IPS DF 4.7 (cell line): Measurements from ENCODE around the gene CTPS2.
"Not testable (repeated sequence)": the region's sequence is repeated elsewhere in the genome, so short reads cannot be mapped to it uniquely, and the experiment has no call there.

Experiments used
- DNase-seq: peaks from one replicate; pipeline ENCODE4 v3.0.0-alpha.2; 2013; ENCODE audit warnings: low spot score; ENCODE audit errors: extremely low read depth

The CTPS2 gene

DNA sequence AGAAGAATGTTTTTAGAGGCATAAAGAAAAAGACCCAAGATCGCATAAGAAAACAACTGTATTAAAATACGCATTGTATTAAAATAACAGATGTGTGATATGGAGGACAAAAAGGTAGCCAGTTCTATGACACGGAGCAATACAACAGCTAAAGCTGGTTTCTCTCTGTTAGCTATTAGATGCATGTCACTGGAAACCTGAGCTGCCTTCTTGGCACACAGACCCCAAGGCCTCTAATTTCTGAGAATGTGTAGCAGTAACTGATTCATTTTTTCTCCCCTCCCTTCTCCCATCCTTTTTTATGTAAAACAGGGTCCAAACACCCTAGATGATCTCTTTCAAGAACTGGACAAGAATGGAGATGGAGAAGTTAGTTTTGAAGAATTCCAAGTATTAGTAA is 58.4 kb downstream of the CTPS2 start:
- DNase-seq: no peak

DNA sequence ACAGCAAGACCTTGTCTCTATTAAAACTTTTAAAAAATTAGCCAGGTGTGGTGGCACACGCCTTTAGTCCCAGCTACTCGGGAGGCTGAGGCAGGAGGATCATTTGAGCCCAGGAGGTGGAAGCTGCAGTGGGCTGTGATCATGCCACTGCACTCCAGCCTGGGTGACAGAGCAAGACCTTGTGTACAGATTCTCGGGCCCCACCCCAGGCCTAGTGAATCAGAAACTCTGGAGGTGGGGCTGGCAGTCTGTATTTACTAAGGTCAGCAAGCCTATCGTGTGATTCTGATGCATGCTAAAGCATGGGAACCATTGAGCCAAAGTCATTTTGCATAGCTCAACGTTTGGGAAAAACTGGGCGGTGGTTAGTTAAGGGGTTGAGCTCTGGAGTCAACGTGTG is 59.0 kb downstream of the CTPS2 start:
- no peak for DNase-seq

DNA sequence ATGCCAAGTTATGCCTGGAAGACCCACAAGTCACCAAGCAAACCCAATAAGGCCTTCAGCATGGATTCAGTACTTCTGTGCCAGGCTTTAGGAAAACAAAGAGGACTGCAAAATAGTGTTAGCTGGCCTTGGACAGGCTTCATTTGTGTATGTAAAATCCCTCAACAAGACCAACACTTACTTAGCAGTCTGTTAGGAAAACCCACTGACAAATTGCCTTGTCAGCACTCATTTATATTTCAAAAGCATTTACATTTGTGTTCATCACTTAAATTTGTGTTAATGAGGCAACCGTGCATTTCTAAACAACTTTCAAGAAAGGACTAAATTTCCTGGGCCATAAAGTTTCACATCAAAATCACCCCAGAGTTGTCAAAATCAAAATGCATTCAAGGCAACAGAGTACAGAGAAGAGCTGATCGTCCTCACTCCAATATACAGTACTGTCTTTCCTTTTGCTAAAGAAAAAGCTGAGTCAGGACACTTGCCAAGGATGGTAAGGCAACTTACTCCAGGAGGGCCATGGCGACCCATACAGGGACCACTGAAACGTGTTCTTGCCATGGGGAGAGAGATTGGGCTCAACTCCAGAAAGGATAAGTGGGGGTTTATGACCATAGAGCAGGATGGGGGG is 61.0 kb downstream of the CTPS2 start:
- DNase-seq: no peak

DNA sequence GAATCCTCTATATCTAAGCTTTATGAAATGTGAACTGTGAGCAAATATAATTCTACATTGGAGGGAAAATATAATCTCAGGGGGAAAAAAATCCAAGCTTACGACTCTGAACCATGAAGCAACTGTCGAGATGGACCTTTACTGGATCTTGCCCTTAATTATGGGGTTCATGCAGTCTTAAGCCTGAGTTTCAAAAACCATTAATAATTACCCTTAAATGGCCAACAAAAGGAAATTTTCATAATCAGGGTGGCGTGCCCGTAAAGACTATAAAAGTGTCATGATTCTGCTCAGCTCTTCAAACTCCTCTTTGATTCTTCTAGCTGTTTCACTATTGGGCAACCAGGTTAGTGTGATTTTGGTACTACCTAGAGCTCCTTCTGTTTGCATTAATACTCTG is 62.6 kb downstream of the CTPS2 start, which contains the start of gene S100G:
TSS of gene S100G (plus strand) at position 301 of the 400 bp plus-strand sequence. CDS start 849 bp downstream, outside the sequence.
- DNase-seq: no peak

DNA sequence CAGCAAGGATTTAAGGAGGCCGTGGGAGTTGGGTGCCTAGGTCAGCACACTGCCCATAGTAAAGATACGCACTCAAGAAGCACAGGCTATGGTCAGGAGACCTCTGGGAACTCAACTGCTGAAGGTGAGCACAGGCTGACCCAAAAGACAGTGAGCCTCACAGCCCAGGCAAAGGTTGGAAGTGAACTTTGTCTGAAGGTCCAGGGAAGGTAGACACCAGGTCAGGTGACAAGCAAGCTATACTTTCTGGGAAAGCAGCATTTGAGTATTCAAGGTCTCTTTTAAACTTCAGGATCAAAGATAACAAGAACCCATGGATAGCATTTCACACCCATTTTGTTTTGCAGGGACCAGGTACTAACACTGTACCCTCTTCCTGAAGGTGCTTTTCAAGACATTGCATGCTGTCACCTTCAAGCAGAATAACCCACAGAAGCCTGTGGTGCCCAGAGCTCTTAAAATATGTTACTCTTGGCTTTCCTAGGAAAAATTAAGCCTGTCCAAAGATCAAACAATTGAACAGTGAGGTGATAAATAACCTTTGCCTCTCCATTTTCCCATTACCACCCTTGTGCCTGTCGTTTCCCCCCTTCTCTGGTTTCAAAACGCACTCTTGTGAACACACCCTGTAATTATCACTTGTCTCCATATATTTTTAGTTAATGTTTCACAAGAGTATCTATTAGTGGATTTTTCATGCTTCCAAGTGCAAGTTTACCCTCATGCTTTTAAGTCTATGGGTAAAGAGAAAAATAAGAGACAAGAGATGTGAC is 65.9 kb downstream of the CTPS2 start:
- DNase-seq: no peak

DNA sequence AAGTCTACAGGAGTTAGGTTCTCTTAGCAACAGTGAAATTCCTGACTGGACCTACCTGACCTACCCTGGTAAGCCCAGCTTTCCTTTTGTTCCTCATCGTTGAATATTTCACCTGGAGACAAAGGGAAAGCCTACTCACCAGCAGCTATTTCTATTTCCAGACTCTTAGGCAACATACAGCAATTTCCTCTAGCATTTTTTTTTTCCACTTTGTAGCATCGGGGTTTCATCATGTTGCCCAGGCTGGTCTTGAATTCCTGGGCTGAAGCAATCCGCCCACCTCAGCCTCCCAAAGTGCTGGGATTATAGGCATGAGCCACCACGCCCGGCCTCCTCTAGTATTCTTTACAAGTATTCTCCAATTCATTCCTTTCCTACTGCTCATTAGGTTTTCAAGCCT is 69.3 kb downstream of the CTPS2 start:
- no peak for DNase-seq

DNA sequence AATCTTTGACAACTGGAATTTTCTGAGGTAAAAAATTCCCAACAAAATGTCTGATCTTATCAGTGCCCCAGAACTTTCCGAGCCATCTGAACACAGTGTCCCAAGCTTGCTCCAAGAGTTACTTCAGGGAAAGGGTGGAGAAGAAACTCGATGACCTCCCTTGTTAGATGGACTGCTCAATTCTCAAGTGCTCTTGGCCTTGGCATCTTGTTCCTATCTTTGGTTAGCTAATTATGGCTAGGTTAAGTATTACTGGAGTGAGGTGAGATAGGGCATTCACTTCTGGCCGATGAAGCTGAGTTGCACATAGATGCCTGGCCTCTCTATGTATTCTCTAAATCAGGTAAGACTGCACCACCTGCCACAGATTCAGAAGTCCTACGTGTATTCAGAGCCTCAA is 71.6 kb downstream of the CTPS2 start:
- no peak for DNase-seq

DNA sequence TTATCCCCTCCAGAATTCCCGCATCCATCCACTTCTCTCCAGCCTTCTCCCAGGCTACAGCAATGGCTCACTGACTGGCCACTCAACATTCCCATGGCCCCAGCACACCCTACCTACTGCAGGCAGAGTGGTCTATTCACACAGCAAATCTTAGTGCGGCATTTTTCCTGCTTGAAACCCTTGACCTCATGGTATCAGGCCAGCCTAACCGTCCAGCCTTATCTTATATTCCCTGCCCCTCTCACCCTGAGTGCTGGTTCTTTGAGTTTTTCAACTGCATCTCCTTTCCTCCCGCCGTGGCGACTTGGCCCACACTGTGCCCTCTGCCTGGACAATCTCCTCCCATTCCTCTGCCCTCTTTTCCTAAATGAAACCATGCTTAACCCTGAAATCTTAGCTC is 72.5 kb downstream of the CTPS2 start:
- no peak for DNase-seq

DNA sequence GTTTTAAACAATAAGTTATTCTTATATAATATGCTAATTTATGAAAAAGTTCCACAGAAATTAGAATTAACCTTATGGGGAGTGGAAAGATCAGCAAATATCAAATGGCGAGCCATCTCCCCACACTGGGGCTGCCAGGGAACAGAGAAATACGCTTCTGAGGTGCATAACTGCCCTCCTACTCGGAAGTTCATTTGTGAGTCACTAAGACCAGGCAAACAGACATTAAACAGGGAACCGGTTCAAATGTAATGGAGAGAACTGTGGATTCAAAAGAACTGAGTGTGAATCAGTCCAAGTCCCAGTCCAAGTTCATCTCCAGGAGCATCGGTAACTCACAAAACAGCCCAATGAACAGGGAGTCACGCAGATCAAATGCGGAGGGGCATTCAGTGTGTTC is 73.9 kb downstream of the CTPS2 start:
- DNase-seq: no peak

DNA sequence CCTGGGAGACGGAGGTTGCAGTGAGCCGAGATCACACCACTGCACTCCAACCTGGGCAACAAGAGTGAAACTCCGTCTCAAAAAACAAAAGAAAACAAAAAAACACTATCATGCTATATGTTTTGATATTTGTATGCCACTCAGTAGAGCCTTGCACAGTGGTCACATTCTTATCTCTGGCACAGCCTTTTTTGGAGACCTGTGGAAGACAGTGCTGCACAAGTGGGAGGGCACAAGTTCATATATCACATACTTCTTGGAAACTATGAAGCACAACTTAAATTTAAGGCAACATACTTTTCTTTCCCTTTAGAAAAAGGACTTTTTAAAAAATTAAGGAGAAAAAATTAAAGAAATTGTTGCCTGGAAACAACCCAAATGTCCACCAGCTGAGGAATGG is 76.9 kb downstream of the CTPS2 start:
- no peak for DNase-seq

DNA sequence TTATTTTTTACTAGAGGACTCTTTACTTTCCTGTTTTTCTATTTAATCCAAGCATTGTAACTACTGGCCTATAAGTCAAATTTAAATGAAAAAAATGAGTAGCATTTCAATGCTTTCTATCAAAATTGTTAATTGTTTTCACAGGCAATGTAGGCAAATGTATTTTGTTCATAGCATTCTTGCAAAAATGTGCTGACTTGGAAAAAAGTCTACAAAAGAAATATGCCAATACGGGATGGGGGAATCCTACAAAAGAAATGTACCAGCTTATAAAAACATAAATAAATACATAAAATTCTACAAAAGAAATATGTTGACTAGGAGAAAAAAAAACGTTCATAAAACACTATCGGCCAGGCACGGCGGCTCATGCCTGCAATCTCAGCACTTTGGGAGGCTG is 77.4 kb downstream of the CTPS2 start:
- no peak for DNase-seq

DNA sequence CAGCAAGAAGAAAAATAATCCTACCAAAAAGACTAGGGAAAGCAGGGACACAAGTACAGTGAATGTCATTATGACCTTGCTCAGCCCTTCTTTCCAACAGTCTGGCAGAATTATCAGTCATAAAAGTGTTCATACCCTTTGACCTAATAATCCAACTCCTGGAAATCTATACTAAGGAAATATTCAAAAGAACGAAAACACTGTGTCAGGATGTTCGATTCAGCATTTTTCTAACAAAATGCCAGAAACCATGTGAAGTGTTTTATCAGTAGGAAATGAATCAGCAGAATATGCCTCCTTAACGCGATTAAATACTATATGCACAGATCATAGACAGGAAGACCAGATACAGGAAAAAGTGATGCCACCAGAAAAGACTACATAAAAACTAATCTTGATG is 78.7 kb downstream of the CTPS2 start:
- no peak for DNase-seq

DNA sequence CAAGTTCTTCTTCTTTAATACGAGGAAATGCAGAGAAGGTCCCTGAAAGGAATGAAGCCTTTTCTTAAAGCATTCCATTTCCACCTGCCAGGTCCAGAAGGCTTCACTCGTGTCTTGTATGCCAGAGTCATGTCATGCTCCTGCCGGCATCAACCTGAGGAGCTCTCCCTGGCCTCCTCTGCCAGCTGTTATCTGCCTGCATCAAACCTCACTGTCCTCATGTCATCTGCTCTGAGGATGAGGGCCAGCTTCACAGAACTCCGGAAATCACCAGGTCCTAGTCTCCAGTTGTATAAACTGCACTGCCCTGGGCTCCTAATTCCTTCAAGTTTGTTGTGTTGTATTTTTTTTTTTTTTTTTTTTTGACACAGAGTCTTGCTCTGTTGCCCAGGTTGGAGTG is 82.6 kb downstream of the CTPS2 start:
- DNase-seq: no peak

DNA sequence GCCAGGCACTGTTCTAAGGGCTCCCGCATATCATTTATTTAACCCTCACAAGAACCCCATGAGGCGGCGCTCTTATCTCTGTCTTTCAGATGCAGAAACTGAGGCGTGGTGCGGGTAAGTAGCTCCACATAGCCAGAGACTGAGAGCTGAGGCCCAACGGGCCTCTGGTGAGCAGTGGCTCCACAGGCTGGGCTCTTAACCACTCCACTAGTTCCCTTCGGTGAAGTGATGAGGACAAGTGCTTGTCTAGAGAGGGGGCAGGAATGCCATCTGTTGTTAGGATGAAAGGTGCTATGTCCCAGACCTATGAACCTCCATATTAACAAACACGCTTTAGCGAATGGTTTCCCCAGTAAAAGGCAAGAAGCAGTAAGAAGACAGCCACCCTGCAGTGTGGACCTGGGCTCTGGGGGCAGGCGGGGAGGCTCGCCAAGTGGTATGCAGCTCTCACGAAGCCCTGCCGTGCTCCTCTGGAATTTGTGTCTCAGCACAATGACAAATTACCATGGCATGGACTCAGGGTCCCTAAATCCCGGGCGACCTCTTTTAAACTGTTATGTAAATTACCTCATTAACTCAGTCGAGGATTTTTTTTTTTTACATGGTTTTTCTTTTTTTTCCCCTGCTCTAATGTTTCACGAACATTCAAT is 83.4 kb downstream of the CTPS2 start:
- no peak for DNase-seq

DNA sequence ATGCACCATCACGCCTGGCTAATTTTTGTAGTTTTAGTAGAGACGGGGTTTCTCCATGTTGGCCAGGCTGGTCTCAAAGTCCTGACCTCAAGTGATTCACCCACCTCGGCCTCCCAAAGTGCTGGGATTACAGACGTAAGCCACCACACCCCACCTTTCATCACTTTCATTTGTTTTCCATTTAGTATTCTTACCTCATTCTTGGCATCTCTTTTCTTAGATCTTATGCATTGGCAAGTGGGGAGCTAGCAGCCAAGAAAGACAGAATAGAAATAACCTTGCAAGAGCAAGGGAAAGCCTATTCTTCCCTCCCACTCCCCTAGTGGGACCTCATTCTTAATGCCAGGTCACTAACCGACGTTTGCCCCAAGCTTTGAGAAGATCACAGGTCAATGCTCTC is 84.0 kb downstream of the CTPS2 start:
- not testable (repeated sequence) for DNase-seq

DNA sequence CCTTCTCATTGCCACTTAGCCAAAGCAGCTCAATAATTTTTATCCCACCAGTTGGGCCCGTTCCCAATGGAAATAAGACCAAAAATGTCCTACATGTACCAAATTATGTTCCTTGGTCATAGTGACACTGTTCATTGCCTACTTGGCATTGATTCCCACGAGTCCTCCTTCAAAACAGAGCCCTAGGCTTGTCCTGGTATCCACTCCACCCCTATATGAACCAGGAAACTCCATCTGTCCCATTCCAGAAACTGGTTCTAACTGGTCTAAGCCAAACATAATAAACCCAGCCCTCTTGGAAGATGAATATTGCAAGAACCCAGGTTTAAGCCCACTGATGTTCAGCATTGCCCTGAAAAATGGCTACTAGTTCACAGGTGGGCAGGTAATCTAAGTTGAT is 93.4 kb downstream of the CTPS2 start:
- no peak for DNase-seq

DNA sequence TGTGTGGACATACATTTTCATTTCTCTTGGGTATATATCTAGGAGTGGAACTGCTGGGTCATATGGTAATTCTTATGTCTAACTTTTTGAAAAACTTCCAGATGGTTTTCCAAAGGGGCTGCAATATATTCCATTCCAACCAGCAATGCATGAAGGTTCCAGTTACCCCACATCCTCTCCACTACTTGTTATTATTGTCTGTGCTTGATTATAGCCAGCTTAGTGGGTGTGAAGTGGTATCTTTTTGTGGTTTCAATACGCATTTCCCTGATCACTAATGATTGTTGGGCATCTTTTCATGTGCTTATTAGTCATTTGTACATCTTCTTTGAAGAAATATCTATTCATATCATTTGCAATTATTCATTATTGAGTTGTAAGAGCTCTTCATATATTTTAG is 94.0 kb downstream of the CTPS2 start:
- DNase-seq: no peak

DNA sequence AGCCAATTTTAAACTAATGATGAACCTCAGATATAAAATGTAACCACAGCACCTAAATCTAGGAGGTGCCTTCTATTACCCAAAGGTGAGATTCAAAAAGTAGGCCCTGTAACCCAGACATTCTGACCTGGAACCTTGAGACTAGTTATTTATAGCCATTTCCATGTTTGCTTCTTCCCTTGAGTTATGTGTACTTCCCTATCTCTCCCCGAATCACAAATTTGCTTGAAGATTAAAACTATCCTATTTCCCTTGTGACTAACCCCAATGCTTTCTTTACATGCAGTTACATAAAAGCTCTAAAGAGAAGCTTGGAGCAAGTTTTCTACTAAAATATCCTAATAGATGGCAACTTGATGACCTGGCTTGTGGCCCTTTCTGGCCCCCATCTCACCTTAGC is 95.1 kb downstream of the CTPS2 start:
- no peak for DNase-seq

DNA sequence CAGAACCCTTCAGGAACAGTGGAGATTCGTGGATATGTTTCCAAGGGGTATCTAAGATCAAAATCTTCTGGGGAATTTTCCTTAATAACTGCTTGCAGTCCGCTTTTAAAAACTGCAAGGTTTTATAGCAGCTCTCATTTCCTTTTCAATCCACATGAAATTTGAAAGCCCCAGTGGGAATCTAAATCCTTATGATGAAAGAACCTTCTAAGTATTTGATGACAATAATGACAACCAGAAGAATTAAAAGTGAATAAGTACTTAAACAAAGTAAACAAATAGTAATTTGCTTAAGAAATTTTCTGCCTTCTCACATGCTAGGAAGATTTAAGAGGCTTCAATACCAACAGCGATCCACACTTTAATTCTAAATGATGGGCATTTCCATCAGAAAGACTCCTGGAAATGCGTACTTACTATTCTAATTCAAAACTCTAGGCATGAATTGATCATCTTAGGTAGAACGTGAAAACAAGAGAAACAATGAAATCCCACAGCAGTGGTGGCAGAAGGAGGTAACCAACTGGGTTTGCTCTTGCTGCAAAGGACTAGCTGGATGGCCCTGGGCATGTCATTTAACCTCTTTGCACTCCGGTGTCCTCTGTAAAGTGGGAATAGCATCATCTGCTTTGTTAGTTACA is 100.1 kb downstream of the CTPS2 start:
- DNase-seq: no peak

DNA sequence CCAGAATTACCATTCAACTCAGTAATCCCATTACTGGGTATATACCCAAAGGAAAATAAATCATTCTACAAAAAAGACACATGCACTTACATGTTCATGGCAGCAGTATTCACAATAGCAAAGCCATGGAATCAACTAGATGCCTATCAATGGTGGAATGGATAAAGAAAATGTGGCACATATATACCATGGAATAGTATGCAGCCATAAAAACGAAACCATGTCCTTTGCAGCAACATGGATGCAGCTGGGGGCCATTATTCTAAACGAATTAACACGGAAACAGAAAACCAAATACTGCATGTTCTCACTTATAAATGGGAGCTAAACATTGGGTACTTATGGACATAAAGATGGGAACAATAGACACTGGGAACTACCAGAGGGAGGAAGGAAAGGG is 101.8 kb downstream of the CTPS2 start:
- not testable (repeated sequence) for DNase-seq

DNA sequence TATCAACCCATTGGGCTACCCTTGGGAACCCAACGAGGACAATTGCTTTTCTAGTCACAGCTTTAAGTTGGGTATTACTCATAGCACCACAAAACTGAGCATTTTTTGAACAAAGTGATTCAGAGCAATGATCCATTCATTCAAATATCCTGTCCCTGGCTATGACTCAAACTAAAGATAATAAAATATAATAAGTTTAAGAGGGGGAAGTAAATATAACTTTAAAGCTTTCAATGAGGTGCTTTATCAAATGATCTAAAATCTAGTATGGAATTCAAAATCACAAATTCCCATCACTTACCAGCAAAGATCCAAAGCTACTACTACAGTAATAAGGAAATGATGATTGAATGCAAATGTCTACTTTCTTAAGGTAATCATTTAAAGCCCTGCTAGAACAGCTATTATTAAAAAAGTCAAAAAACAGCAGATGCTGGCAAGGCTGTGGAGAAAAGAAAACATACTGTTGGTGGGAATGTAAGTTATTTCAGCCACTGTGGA is 102.3 kb downstream of the CTPS2 start:
- no peak for DNase-seq

DNA sequence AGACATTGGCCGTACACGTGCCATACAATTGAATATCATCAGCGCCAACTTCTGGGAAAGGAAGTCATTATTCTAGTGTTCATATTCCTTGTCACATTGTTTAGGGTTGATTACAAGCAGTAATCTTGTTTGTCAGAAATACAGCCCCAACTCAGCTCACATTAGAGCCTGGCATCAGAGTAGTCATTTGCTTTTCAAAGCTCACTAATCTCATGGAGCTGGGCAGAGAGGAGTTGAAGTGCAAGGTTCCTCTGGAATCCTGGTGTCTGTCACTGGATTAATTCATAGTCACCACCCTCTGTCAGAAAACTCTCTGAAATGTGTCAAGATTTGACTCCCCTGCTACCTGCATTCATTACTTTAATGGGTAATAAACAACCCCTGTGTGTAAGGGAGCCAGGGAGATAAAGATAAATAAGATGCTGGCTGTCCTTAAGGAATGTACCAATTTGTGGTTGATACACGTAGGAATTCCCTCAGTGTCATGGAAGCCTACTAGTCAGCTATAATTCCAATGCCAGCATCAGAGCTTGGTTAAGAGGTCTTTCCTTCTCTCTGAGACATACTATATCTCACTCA is 106.2 kb downstream of the CTPS2 start:
- DNase-seq: no peak
